K562 (cell line): ENCODE measurements around the gene SH3BP5L. TPM values are rescaled to one million over a fixed set of nuclear protein-coding genes. Genes with fewer than 3 reads are reported as not detected.
A peak's percentile ranks its signal among the peaks of the same experiment; 100 is the strongest.

Source experiments
- ATF4 ChIP-seq: fragments of 450-650 bp; formaldehyde crosslinking; IDR thresholded peaks from 2 replicates; pipeline ENCODE4 v1.4.0; 2022; ENCODE audit warnings: mild to moderate bottlenecking, moderate library complexity
- CBFA2T3 ChIP-seq: fragments of 450-650 bp; IDR thresholded peaks from 2 replicates; pipeline ENCODE4 v1.6.1; 2017
- CCAR2 ChIP-seq: fragments of 200-400 bp; formaldehyde crosslinking; IDR thresholded peaks from 2 replicates; pipeline ENCODE4 v1.6.1; 2017; ENCODE audit warnings: mild to moderate bottlenecking, low read depth, low read length
- CREBBP ChIP-seq: IDR thresholded peaks from one replicate; pipeline ENCODE4 v1.6.1; 2012; ENCODE audit warnings: low read depth, mild to moderate bottlenecking, control low read depth, inconsistent platforms, low read length
- CSDE1 ChIP-seq, 2 experiments: fragments of 450-650 bp; IDR thresholded peaks; 2 replicates each; pipeline ENCODE4 v1.6.1; 2016; ENCODE audit warnings: mild to moderate bottlenecking in 1 of 2
- DPF2 ChIP-seq: fragments of 450-650 bp; IDR thresholded peaks from 2 replicates; pipeline ENCODE4 v1.6.1; 2016
- E2F3 ChIP-seq: fragments of 250-450 bp; sonication (Bioruptor Pico); IDR thresholded peaks from 2 replicates; pipeline ENCODE4 v1.4.0; 2020; ENCODE audit warnings: mild to moderate bottlenecking
- FOS ChIP-seq: IDR thresholded peaks from 3 replicates; pipeline ENCODE4 v1.6.1; 2011; ENCODE audit not compliant: insufficient read length; ENCODE audit errors: extremely low read depth
- FOXM1 ChIP-seq, 2 experiments: fragments of 450-650 bp in 1 of 2; sonication (generic) in 1 of 2; formaldehyde crosslinking in 1 of 2; IDR thresholded peaks; 2 replicates each; pipeline versions ENCODE4 v1.6.1 to v1.9.0; 2017 to 2022; ENCODE audit warnings: low read depth in 2 of 2, mild to moderate bottlenecking in 2 of 2, missing genetic modification reagents in 1 of 2, moderate library complexity in 1 of 2
- HDAC1 ChIP-seq, 2 experiments: fragments of 450-650 bp; IDR thresholded peaks; 2 replicates each; pipeline ENCODE4 v1.6.1; 2016 to 2017; ENCODE audit warnings: inconsistent platforms in 1 of 2, mild to moderate bottlenecking in 1 of 2, moderate library complexity in 1 of 2
- MCM3 ChIP-seq: fragments of 450-650 bp; IDR thresholded peaks from 2 replicates; pipeline ENCODE4 v1.6.1; 2016
- NR2C1 ChIP-seq, 2 experiments: fragments of 450-650 bp; IDR thresholded peaks; 2 replicates each; pipeline ENCODE4 v1.6.1; 2017; ENCODE audit warnings: mild to moderate bottlenecking in 2 of 2, antibody characterized with exemption in 1 of 2, inconsistent platforms in 1 of 2, missing compliant biosample characterization in 1 of 2, missing genetic modification characterization in 1 of 2
- POLR3G ChIP-seq: IDR thresholded peaks from 2 replicates; pipeline ENCODE4 v1.6.1; 2011; ENCODE audit not compliant: insufficient read length, insufficient replicate concordance; ENCODE audit errors: extremely low read depth
- PPARD ChIP-seq: fragments of 250-450 bp; sonication (Bioruptor Pico); IDR thresholded peaks from 2 replicates; pipeline ENCODE4 v1.8.0; 2022; ENCODE audit warnings: inconsistent platforms, mild to moderate bottlenecking, moderate library complexity
- SAP30 ChIP-seq: fragments of 200-600 bp; sonication (generic); IDR thresholded peaks from 2 replicates; pipeline ENCODE4 v1.6.1; 2012; ENCODE audit warnings: borderline replicate concordance, low read depth, mild to moderate bottlenecking, moderate library complexity, low read length, control low read depth, inconsistent platforms; ENCODE audit not compliant: insufficient read depth, poor library complexity, severe bottlenecking
- STAT5A ChIP-seq: IDR thresholded peaks from 2 replicates; pipeline ENCODE4 v1.6.1; 2012; ENCODE audit warnings: low read length, inconsistent platforms, borderline replicate concordance
- TSC22D4 ChIP-seq: fragments of 450-650 bp; IDR thresholded peaks from 2 replicates; pipeline ENCODE4 v1.6.1; 2016; ENCODE audit warnings: missing genetic modification characterization, missing biosample characterization, control low read depth
- ZBTB34 ChIP-seq: fragments of 250-450 bp; sonication (Bioruptor Pico); IDR thresholded peaks from 2 replicates; pipeline ENCODE4 v1.8.0; 2021; ENCODE audit warnings: mild to moderate bottlenecking, moderate library complexity
- ZNF212 ChIP-seq: fragments of 450-650 bp; formaldehyde crosslinking; IDR thresholded peaks from 2 replicates; pipeline ENCODE4 v1.4.0; 2020; ENCODE audit warnings: mild to moderate bottlenecking
- ZNF277 ChIP-seq: fragments of 250-450 bp; sonication (Bioruptor Pico); IDR thresholded peaks from 2 replicates; pipeline ENCODE4 v1.8.0; 2022; ENCODE audit warnings: inconsistent platforms, mild to moderate bottlenecking, moderate library complexity, borderline replicate concordance
- ZNF280A ChIP-seq: fragments of 450-650 bp; IDR thresholded peaks from 2 replicates; pipeline ENCODE4 v1.6.1; 2018; ENCODE audit warnings: mild to moderate bottlenecking, low read depth; ENCODE audit not compliant: partially characterized antibody
- ZNF589 ChIP-seq: fragments of 200-800 bp; sonication (Bioruptor generic); IDR thresholded peaks from 2 replicates; pipeline ENCODE4 v1.6.1; 2016; ENCODE audit warnings: low read depth, missing genetic modification characterization, missing compliant biosample characterization
- polyA plus RNA-seq, 8 experiments: library from polyadenylated mRNA; depleted of rRNA in 4 of 8; stranded (reverse) in 5 of 8; unstranded in 3 of 8; fragments of >200 nt; fragmentation: Nextera tagmentation in 2 of 8; fragmentation: Illumina TruSeq in 1 of 8; extraction: Ambion mirVana in 2 of 8; extraction: Trizol in 1 of 8; gene quantifications; 2 replicates each; pipeline versions ENCODE4 v1.2.1 to v1.2.3, GENCODE V29; 2011 to 2014; ENCODE audit warnings: inconsistent platforms in 1 of 8, missing spikeins in 1 of 8
- total RNA-seq, 7 experiments: library from RNA; depleted of rRNA in 6 of 7; stranded (reverse); fragments of >200 nt in 6 of 7; fragmentation: Illumina TruSeq in 2 of 7; extraction: Trizol in 2 of 7; gene quantifications; 2 replicates each; pipeline versions ENCODE4 v1.2.1 to v1.2.3, GENCODE V29; 2011 to 2021; ENCODE audit warnings: low replicate concordance in 1 of 7

SH3BP5L gene
- total and polyA plus RNA-seq, 9 of the 15 experiments (the other 6 are each of a cell fraction or from before 2014, with no cell fraction given) = 1.9 to 26.5 (median 15.8) TPM

GRCh38 chr1:248872752-248873408, 47.2 kb upstream of the SH3BP5L start (continued):
- TF ChIP-seq TSC22D4 (tag) (no peak), CCAR2 (no peak), CSDE1 (IDR thresholded peaks at IDR 0.05) (peak in 1 of 2 experiments; percentile 30; a peak in 1 of 4 replicates), PPARD (CRISPR knock-in tag) (no peak), ZNF280A (no peak), ZNF589 (CRISPR knock-in tag) (peak; percentile 76), SAP30 (no peak), ZBTB34 (no peak), E2F3 (CRISPR knock-in tag) (0 out of 2 replicates have a peak, but pooled peaks have one; percentile 79), ATF4 (CRISPR knock-in tag) (no peak), POLR3G (no peak), NR2C1 (IDR thresholded peaks at IDR 0.05) (no peak; the same call in 1 of the 2 replicates), NR2C1 (tag; IDR thresholded peaks at IDR 0.05) (no peak), FOXM1 (IDR thresholded peaks at IDR 0.05; ENCODE audit: low read depth) (no peak), FOXM1 (CRISPR knock-in tag; IDR thresholded peaks at IDR 0.05; ENCODE audit: low read depth) (no peak; the same call in 1 of the 2 replicates), ZNF277 (CRISPR knock-in tag) (no peak), FOS (no peak), CBFA2T3 (peak; percentile 2; the same call in 1 of the 2 replicates), HDAC1 (IDR thresholded peaks at IDR 0.05) (peak in 1 of 2 experiments; percentile 26; a peak in 1 of 4 replicates), STAT5A (no peak; the same call in 1 of the 2 replicates), DPF2 (peak; percentile 59; the same call in 1 of the 2 replicates), CREBBP (no peak), MCM3 (no peak), ZNF212 (CRISPR knock-in tag) (no peak)
